ENCODE results near the gene ZFYVE9. TPM values are rescaled to one million over a fixed set of nuclear protein-coding genes. Genes with fewer than 3 reads are reported as not detected.

The ZFYVE9 gene
- total and polyA plus RNA-seq, 9 of the 15 experiments (the other 6 are each of a cell fraction or from before 2014, with no cell fraction given) = 0.52 to 14.4 (median 8.9) TPM

DNA sequence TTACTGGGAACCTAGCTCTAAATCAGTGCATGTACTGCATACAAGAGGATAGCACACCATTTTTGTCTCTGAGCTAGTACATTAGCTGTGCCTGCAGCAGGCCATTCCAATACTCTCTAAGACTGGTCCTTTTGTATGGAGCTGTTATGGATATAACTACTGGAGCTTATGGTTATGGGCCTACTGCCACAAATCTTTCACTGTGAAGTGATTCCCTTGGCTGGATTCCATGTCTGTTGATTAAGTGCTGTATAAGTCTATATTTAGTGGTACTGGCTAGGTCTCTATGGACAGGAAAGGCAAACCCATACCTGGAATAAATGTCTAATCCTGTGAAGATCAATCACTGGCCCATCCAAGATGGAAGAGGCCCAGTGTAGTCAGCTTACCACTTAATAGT, 12.0 kb downstream of the ZFYVE9 start (continued):
- TF ChIP-seq, protein P1, sequence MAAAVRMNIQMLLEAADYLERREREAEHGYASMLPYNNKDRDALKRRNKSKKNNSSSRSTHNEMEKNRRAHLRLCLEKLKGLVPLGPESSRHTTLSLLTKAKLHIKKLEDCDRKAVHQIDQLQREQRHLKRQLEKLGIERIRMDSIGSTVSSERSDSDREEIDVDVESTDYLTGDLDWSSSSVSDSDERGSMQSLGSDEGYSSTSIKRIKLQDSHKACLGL (CRISPR knock-in tag; IDR thresholded peaks at IDR 0.05; ENCODE audit: borderline replicate concordance, poor library complexity, severe bottlenecking) = no peak
- TF ChIP-seq, protein P2, sequence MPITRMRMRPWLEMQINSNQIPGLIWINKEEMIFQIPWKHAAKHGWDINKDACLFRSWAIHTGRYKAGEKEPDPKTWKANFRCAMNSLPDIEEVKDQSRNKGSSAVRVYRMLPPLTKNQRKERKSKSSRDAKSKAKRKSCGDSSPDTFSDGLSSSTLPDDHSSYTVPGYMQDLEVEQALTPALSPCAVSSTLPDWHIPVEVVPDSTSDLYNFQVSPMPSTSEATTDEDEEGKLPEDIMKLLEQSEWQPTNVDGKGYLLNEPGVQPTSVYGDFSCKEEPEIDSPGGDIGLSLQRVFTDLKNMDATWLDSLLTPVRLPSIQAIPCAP (CRISPR knock-in tag; IDR thresholded peaks at IDR 0.05; ENCODE audit: borderline replicate concordance) = no peak
- TF ChIP-seq, protein P3, sequence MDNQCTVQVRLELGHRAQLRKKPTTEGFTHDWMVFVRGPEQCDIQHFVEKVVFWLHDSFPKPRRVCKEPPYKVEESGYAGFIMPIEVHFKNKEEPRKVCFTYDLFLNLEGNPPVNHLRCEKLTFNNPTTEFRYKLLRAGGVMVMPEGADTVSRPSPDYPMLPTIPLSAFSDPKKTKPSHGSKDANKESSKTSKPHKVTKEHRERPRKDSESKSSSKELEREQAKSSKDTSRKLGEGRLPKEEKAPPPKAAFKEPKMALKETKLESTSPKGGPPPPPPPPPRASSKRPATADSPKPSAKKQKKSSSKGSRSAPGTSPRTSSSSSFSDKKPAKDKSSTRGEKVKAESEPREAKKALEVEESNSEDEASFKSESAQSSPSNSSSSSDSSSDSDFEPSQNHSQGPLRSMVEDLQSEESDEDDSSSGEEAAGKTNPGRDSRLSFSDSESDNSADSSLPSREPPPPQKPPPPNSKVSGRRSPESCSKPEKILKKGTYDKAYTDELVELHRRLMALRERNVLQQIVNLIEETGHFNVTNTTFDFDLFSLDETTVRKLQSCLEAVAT (IDR thresholded peaks at IDR 0.05) = no peak
- TF ChIP-seq, protein P4, sequence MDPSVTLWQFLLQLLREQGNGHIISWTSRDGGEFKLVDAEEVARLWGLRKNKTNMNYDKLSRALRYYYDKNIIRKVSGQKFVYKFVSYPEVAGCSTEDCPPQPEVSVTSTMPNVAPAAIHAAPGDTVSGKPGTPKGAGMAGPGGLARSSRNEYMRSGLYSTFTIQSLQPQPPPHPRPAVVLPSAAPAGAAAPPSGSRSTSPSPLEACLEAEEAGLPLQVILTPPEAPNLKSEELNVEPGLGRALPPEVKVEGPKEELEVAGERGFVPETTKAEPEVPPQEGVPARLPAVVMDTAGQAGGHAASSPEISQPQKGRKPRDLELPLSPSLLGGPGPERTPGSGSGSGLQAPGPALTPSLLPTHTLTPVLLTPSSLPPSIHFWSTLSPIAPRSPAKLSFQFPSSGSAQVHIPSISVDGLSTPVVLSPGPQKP (CRISPR knock-in tag; IDR thresholded peaks at IDR 0.05) = no peak
- TF ChIP-seq ZNF77 (CRISPR knock-in tag; IDR thresholded peaks at IDR 0.05) (no peak), TAF1 (IDR thresholded peaks at IDR 0.05; ENCODE audit: control insufficient read depth, extremely low read depth, insufficient read depth, low read length, severe bottlenecking) (no peak), CBX5 (IDR thresholded peaks at IDR 0.05; ENCODE audit: borderline replicate concordance, low read depth) (no peak), TAF7 (tag; IDR thresholded peaks at IDR 0.05) (no peak), MEIS2 (IDR thresholded peaks at IDR 0.05; ENCODE audit: partially characterized antibody) (no peak), CEBPB (tag; IDR thresholded peaks at IDR 0.05) (no peak)
- TF ChIP-seq, protein P5, sequence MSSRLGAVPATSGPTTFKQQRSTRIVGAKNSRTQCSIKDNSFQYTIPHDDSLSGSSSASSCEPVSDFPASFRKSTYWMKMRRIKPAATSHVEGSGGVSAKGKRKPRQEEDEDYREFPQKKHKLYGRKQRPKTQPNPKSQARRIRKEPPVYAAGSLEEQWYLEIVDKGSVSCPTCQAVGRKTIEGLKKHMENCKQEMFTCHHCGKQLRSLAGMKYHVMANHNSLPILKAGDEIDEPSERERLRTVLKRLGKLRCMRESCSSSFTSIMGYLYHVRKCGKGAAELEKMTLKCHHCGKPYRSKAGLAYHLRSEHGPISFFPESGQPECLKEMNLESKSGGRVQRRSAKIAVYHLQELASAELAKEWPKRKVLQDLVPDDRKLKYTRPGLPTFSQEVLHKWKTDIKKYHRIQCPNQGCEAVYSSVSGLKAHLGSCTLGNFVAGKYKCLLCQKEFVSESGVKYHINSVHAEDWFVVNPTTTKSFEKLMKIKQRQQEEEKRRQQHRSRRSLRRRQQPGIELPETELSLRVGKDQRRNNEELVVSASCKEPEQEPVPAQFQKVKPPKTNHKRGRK (tag; IDR thresholded peaks at IDR 0.05) = no peak
- TF ChIP-seq, protein P6, sequence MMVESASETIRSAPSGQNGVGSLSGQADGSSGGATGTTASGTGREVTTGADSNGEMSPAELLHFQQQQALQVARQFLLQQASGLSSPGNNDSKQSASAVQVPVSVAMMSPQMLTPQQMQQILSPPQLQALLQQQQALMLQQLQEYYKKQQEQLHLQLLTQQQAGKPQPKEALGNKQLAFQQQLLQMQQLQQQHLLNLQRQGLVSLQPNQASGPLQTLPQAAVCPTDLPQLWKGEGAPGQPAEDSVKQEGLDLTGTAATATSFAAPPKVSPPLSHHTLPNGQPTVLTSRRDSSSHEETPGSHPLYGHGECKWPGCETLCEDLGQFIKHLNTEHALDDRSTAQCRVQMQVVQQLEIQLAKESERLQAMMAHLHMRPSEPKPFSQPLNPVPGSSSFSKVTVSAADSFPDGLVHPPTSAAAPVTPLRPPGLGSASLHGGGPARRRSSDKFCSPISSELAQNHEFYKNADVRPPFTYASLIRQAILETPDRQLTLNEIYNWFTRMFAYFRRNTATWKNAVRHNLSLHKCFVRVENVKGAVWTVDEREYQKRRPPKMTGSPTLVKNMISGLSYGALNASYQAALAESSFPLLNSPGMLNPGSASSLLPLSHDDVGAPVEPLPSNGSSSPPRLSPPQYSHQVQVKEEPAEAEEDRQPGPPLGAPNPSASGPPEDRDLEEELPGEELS (CRISPR knock-in tag; IDR thresholded peaks at IDR 0.05; ENCODE audit: borderline replicate concordance) = no peak
- TF ChIP-seq, protein P7, sequence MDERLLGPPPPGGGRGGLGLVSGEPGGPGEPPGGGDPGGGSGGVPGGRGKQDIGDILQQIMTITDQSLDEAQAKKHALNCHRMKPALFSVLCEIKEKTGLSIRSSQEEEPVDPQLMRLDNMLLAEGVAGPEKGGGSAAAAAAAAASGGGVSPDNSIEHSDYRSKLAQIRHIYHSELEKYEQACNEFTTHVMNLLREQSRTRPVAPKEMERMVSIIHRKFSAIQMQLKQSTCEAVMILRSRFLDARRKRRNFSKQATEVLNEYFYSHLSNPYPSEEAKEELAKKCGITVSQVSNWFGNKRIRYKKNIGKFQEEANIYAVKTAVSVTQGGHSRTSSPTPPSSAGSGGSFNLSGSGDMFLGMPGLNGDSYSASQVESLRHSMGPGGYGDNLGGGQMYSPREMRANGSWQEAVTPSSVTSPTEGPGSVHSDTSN (CRISPR knock-in tag; IDR thresholded peaks at IDR 0.05; ENCODE audit: low read depth) = no peak
- TF ChIP-seq, protein P7 (tag; conservative IDR thresholded peaks at IDR 0.05; ENCODE audit: low read depth) = no peak

Data from K562 (cell line).